Neural crest cell (in vitro differentiated cells): ENCODE data around the gene IRF1. TPM values are rescaled to one million over a fixed set of nuclear protein-coding genes. Genes with fewer than 3 reads are reported as not detected.
"Not testable (repeated sequence)": the region's sequence is repeated elsewhere in the genome, so short reads cannot be mapped to it uniquely, and the experiment has no call there.

Experiments used
- DNase-seq: peaks from one replicate; pipeline ENCODE4 v3.0.0; 2021; ENCODE audit warnings: low read depth, mixed read lengths, low spot score
- H3K27ac Mint-ChIP-seq: one replicate; pipeline ENCODE4 v1.8.0; 2021; ENCODE audit warnings: mild to moderate bottlenecking, mixed read lengths; ENCODE audit not compliant: unreplicated experiment
- H3K27me3 Mint-ChIP-seq: 2 replicates; pipeline ENCODE4 v1.8.0; 2021; ENCODE audit warnings: low read depth, mild to moderate bottlenecking, mixed read lengths
- H3K36me3 Mint-ChIP-seq: 2 replicates; pipeline ENCODE4 v1.8.0; 2021; ENCODE audit warnings: low read depth, mild to moderate bottlenecking, mixed read lengths
- H3K4me1 Mint-ChIP-seq: 2 replicates; pipeline ENCODE4 v1.8.0; 2021; ENCODE audit warnings: mixed read lengths
- H3K4me3 Mint-ChIP-seq: one replicate; pipeline ENCODE4 v1.8.0; 2021; ENCODE audit warnings: mild to moderate bottlenecking, mixed read lengths
- H3K9me3 Mint-ChIP-seq: 2 replicates; pipeline ENCODE4 v1.8.0; 2021; ENCODE audit warnings: mixed read lengths
- CTCF ChIP-seq: fragments of 200-600 bp; sonication (generic); conservative IDR thresholded peaks from 2 replicates; pipeline ENCODE4 v1.5.0; 2021; ENCODE audit warnings: antibody characterized with exemption, mild to moderate bottlenecking
- total RNA-seq: library from RNA; stranded (reverse); gene quantifications from 2 replicates; pipeline ENCODE4 v1.2.1, GENCODE V29; 2021

IRF1 gene
- total RNA-seq, 1 donor from 2014 or later, result 4.5 TPM

DNA sequence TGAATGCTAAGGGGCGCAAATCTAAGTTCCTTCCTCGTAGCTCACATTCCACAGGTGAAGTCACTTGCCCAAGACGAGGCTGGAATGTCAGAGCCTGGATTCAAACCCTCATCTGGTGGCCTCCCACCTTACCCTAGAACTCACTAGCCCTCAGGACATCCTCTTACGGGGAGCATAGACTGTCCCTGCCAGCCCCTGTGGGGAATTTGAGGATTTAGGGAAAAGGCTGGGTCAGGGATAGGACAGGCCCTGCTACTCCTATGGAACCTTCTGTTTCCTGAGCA, 45.0 kb downstream of the IRF1 start:
- Mint-ChIP-seq H3K36me3 (no peaks in the 10 kb centered on the region), H3K9me3 (no peaks in the 10 kb centered on the region), H3K27me3 (no peaks in the 10 kb centered on the region), H3K4me3 (no peak overlapping the region), H3K4me1 (no peaks in the 10 kb centered on the region), H3K27ac (peak overlapping the region; percentile 67)
- DNase-seq, result no peak
- no peak for TF ChIP-seq CTCF

DNA sequence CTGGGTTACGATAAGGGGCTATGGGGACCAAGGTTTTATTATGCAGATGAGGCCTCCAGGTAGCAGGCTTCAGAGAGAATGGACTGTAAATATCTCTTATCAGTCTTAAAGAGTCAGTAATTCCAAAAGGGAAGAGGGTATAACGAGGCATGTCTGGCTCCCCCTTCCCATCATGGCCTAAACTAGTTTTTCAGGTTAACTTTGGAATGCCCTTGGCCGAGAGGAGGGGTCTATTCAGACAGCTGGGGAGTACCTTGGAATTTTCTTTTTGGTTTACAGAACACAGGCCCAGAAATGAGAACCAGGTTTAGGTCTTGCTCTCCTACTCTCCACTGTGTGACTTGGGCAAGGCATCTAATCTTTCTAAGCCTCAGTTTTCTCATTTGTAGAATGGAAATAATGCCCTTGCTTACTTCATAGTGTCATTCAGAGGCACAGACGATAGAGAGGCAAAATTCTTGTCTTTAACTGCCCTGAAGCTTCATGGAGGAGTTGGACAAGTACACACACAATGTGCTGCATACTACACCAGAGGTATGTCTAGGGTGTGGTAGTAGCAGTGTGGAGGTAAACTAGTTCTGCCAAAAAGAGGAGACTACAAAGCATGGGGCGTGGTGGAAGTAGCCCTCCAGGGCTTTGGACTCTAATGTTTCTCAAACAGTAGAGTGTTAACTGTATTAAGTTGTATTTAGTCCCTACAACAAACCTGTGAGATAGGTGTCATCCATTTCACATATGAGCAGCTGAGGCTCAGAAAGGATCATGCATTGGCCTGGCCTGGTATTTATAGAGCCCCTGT, 45.5 kb downstream of the IRF1 start:
- no peaks in the 10 kb centered on the region for H3K4me1 Mint-ChIP-seq
- no peaks in the 10 kb centered on the region for H3K27me3 Mint-ChIP-seq
- TF ChIP-seq CTCF, result no peak
- H3K9me3 Mint-ChIP-seq, result no peaks in the 10 kb centered on the region
- no peak overlapping the region for H3K4me3 Mint-ChIP-seq
- peak overlapping the region; percentile 67 for H3K27ac Mint-ChIP-seq
- no peak for DNase-seq
- H3K36me3 Mint-ChIP-seq, result no peaks in the 10 kb centered on the region

GRCh38 chr5:132444061-132444460, 46.5 kb downstream of the IRF1 start:
- Mint-ChIP-seq H3K36me3 (no peaks in the 10 kb centered on the region), H3K4me3 (no peak overlapping the region)

DNA sequence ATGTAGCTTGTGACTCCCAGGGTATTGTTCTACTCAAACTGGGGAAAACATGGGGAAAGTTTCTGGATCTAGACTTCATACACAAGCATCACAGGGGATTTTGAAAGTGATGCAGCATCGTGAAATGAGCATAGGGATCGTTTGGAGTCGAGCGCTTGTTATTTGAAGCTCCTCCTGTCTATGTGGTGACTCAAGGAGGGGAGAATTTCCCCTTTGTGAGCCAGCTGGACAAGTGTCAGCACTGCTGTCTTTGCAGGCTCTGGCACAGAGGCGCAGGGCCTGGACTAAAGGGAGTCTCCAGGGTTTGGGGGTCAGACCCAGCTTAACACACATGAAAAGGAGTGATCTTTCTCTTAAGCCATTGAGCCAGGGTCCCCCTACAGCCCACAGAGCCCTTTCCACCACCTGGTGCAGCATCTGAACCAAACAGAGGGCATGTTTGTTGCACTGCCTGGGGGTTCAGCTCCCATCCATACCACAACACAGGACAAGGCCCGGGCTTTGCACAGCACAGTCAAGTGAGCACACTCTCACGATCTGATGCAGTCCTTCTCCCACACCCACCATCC, 51.0 kb downstream of the IRF1 start:
- Mint-ChIP-seq H3K27ac (no peak overlapping the region), H3K9me3 (no peaks in the 10 kb centered on the region), H3K27me3 (no peaks in the 10 kb centered on the region), H3K36me3 (no peaks in the 10 kb centered on the region), H3K4me1 (peaks cover 9% of the 10 kb centered on the region), H3K4me3 (no peak overlapping the region)
- no peak for DNase-seq
- TF ChIP-seq CTCF, result no peak

More at GRCh38 chr5:132444061-132444460, 46.5 kb downstream of the IRF1 start:
- H3K27ac Mint-ChIP-seq, result no peak overlapping the region
- DNase-seq, result no peak
- H3K27me3 Mint-ChIP-seq, result no peaks in the 10 kb centered on the region
- TF ChIP-seq CTCF, result no peak
- H3K9me3 Mint-ChIP-seq, result no peaks in the 10 kb centered on the region
- no peaks in the 10 kb centered on the region for H3K4me1 Mint-ChIP-seq

DNA sequence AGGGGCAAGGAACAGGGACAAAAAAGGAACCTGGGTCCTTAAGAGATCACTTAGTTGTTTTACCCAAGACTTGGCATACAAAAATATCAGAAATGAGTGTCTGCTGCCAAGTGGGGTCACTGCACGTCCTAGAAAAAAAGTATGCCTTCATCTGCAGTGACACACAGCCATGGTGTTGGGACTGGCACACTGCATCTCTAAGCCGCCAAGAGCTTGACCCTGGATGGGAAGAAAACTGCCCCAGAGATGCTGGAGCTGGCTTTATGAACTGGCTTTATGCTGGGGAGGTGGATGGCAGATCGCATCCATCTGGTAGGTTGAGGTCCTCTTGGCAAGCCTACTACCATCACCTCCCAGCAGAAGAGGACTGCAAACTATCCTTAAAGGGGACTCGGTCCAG, 51.7 kb downstream of the IRF1 start:
- Mint-ChIP-seq H3K4me1 (peaks cover 15% of the 10 kb centered on the region), H3K4me3 (no peak overlapping the region), H3K9me3 (no peaks in the 10 kb centered on the region), H3K36me3 (no peaks in the 10 kb centered on the region), H3K27me3 (no peaks in the 10 kb centered on the region), H3K27ac (peak overlapping the region; percentile 50)
- no peak for DNase-seq
- TF ChIP-seq CTCF, result no peak

- not testable (repeated sequence) for H3K36me3 Mint-ChIP-seq, DNase-seq, H3K9me3 Mint-ChIP-seq, H3K4me3 Mint-ChIP-seq, H3K27me3 Mint-ChIP-seq, H3K27ac Mint-ChIP-seq
- H3K4me1 Mint-ChIP-seq, result peaks cover 15% of the 10 kb centered on the region
These were observed 52.3 kb downstream of the IRF1 start for GRCh38 chr5:132438267-132438645.
